Renal cortex interstitium (tissue), 15 donors: ENCODE results near the gene BAHCC1. TPM values are rescaled to one million over a fixed set of nuclear protein-coding genes. Genes with fewer than 3 reads are reported as not detected.
A peak's percentile ranks its signal among the peaks of the same experiment; 100 is the strongest.
"Not testable (repeated sequence)": the region's sequence is repeated elsewhere in the genome, so short reads cannot be mapped to it uniquely, and the experiment has no call there.

ENCODE experiments used
- DNase-seq, 11 donors: peaks; one replicate each; pipeline ENCODE4 v3.0.0-alpha.2; 2013; ENCODE audit warnings: low read depth in 9 of 11, low spot score in 4 of 11; ENCODE audit errors: extremely low read depth in 1 of 11
- long read RNA-seq, 16 experiments: transcript quantifications; one replicate each; lab custom pipeline, GENCODE V29; 2026
- polyA plus RNA-seq, 3 donors: library from polyadenylated mRNA; unstranded; fragments of 120-200 nt; gene quantifications; one replicate each; pipeline ENCODE4 v1.2.1, GENCODE V29; 2013; ENCODE audit not compliant: insufficient read length in 3 of 3

BAHCC1 gene
- polyA plus RNA-seq: 10 to 100 TPM; 15.9 to 29.7 (median 29.3) TPM
- long read RNA-seq, donor 1, partial matches to known transcripts: 3,869 of 3,892 reads
- long read RNA-seq, donor 1, other reads (novel, unspliced or antisense): 21 of 3,892 reads
- long read RNA-seq, donor 2, partial matches to known transcripts: 0 of 2 reads
- long read RNA-seq, donor 2, other reads (novel, unspliced or antisense): 0 of 2 reads
- long read RNA-seq, donor 3, partial matches to known transcripts: 0 of 4 reads
- long read RNA-seq, donor 3, other reads (novel, unspliced or antisense): 0 of 4 reads
- long read RNA-seq, donor 4, partial matches to known transcripts: 0 of 3 reads
- long read RNA-seq, donor 4, other reads (novel, unspliced or antisense): 0 of 3 reads
- long read RNA-seq, donor 5: 0 reads
- long read RNA-seq, donor 6, partial matches to known transcripts: 17 of 23 reads
- long read RNA-seq, donor 6, other reads (novel, unspliced or antisense): 0 of 23 reads
- long read RNA-seq, donor 7, partial matches to known transcripts: 13 of 15 reads
- long read RNA-seq, donor 7, other reads (novel, unspliced or antisense): 0 of 15 reads
- long read RNA-seq, donor 8: 0 reads
- long read RNA-seq, donor 9, partial matches to known transcripts: 4,265 of 4,449 reads
- long read RNA-seq, donor 9, other reads (novel, unspliced or antisense): 183 of 4,449 reads
- long read RNA-seq, donor 10: 0 reads
- long read RNA-seq, donor 11, partial matches to known transcripts: 0 of 6 reads
- long read RNA-seq, donor 11, other reads (novel, unspliced or antisense): 0 of 6 reads
- long read RNA-seq, donor 12: 0 reads
- long read RNA-seq, donor 13: 0 reads
- long read RNA-seq, donor 14, partial matches to known transcripts: 0 of 2 reads
- long read RNA-seq, donor 14, other reads (novel, unspliced or antisense): 0 of 2 reads
- long read RNA-seq, donor 15, partial matches to known transcripts: 0 of 5 reads
- long read RNA-seq, donor 15, other reads (novel, unspliced or antisense): 0 of 5 reads
- long read RNA-seq, donor 16, transcript BAHCC1-208 (1 exons, 1,890 nt): major isoform, 7 of 8 reads
- long read RNA-seq, donor 16, partial matches to known transcripts: 0 of 8 reads
- long read RNA-seq, donor 16, other reads (novel, unspliced or antisense): 0 of 8 reads

GRCh38 chr17:81394921-81395599 is at the start of gene BAHCC1:
BAHCC1 (plus strand) TSS chr17:81395457; CDS start chr17:81399740, 4,283 bp downstream.
- DNase-seq: peak; percentile 98 to 100 (median 100)

- DNase-seq: peak; percentile 83 to 98 (median 96)
These were observed 49.0 kb upstream of the BAHCC1 start for GRCh38 chr17:81346090-81346907.

- DNase-seq: no peak
These were observed 48.3 kb upstream of the BAHCC1 start for GRCh38 chr17:81346908-81347349.

GRCh38 chr17:81347437-81347836 is 47.8 kb upstream of the BAHCC1 start:
- no peak for DNase-seq

GRCh38 chr17:81348097-81349055 is 46.9 kb upstream of the BAHCC1 start:
- no peak for DNase-seq

GRCh38 chr17:81349397-81350319 is 45.6 kb upstream of the BAHCC1 start:
- DNase-seq: no peak

- no peak for DNase-seq
These were observed 44.9 kb upstream of the BAHCC1 start for GRCh38 chr17:81350320-81350890.

- not testable (repeated sequence) for DNase-seq
These were observed 43.8 kb upstream of the BAHCC1 start for GRCh38 chr17:81351329-81352052.

- DNase-seq: not testable (repeated sequence)
These were observed 43.2 kb upstream of the BAHCC1 start for GRCh38 chr17:81352056-81352455.

GRCh38 chr17:81354252-81354953 is 40.9 kb upstream of the BAHCC1 start:
- DNase-seq: no peak

GRCh38 chr17:81354954-81355347 is 40.3 kb upstream of the BAHCC1 start:
- no peak for DNase-seq

- no peak for DNase-seq
These were observed 36.0 kb upstream of the BAHCC1 start for GRCh38 chr17:81359218-81359617.

GRCh38 chr17:81362001-81362400 is 33.3 kb upstream of the BAHCC1 start:
- not testable (repeated sequence) for DNase-seq
